Right lobe of liver (tissue), 6 donors: ENCODE results near the gene AKNA. TPM values are rescaled to one million over a fixed set of nuclear protein-coding genes. Genes with fewer than 3 reads are reported as not detected.

Experiments
- ATAC-seq, 4 donors: fragments of 200-7000 bp; cut with Tn5 transposase; one replicate each; pipeline ENCODE4 v1.9.1; 2020; ENCODE audit warnings: mild to moderate bottlenecking in 4 of 4, moderate library complexity in 4 of 4
- DNase-seq, 3 donors: peaks; one replicate each; pipeline ENCODE4 v3.0.0-alpha.2; 2020
- H3K27ac ChIP-seq, 3 donors: fragments of 200-600 bp; one replicate each; pipeline ENCODE4 v1.8.0; 2022
- H3K27me3 ChIP-seq, 2 donors: fragments of 200-600 bp; one replicate each; pipeline ENCODE4 v1.8.0; 2022
- H3K36me3 ChIP-seq, 4 donors: fragments of 200-600 bp; sonication (generic) in 1 of 4; one replicate each; pipeline versions ENCODE4 v1.5.1 to v1.8.0; 2017 to 2022; ENCODE audit warnings: control low read depth in 1 of 4
- H3K4me1 ChIP-seq, 4 donors: fragments of 200-600 bp; sonication (generic) in 1 of 4; one replicate each; pipeline versions ENCODE4 v1.5.1 to v1.8.0; 2017 to 2022; ENCODE audit warnings: control low read depth in 1 of 4
- H3K4me3 ChIP-seq, 3 donors: fragments of 200-600 bp; one replicate each; pipeline ENCODE4 v1.8.0; 2022
- H3K9me3 ChIP-seq, 4 donors: fragments of 200-600 bp; sonication (generic) in 1 of 4; one replicate each; pipeline versions ENCODE4 v1.5.1 to v1.8.0; 2017 to 2022; ENCODE audit warnings: control low read depth in 1 of 4
- CTCF ChIP-seq, 4 donors: fragments of 200-600 bp in 3 of 4; fragments of 450-650 bp in 1 of 4; IDR thresholded peaks; one replicate each; pipeline versions ENCODE4 v1.5.1 to v1.8.0; 2016 to 2022; ENCODE audit warnings: antibody characterized with exemption in 4 of 4, mild to moderate bottlenecking in 2 of 4
- POLR2A ChIP-seq: fragments of 450-650 bp; IDR thresholded peaks from one replicate; pipeline ENCODE4 v1.6.1; 2017; ENCODE audit warnings: antibody characterized with exemption, mild to moderate bottlenecking
- WGBS: methylation state at CpG from one replicate; pipeline ENCODE4 v1.1.6; 2018; ENCODE audit warnings: low coverage, low lambda C conversion rate; ENCODE audit not compliant: insufficient coverage; ENCODE audit errors: missing lambda C conversion rate; 5-methylcytosine and 5-hydroxymethylcytosine counted together
- intact Hi-C, 2 donors: fragments of 100-400 bp; cut with DNase I; formaldehyde crosslinking; loops; one replicate each; pipeline versions ENCODE4 v1.11.2 to v1.14.1; 2022
- total RNA-seq, 6 experiments: library from RNA; depleted of rRNA in 2 of 6; stranded (reverse); fragments of >200 nt in 2 of 6; fragmentation: NEBNext Ultra II Directional in 3 of 6; extraction: Animal tissue kit (Norgen Biotek cat#: 25700) in 3 of 6; gene quantifications; one replicate each; pipeline versions ENCODE4 v1.1.0 to v1.2.4, GENCODE V29; 2016 to 2023
- donor health status: DM: no; HTN: yes; CAD: no.
- donor health status: DM: no; HTN: no; CAD: no.
- donor health status: DM: no; HTN: no; CAD: no.
- donor health status: DM: no; HTN: yes; CAD: no.
- donor health status: DM: no; HTN: yes; CAD: no.

Gene AKNA
- total RNA-seq, 6 experiments from 2014 or later: 4.7 to 15.1 (median 9.8) TPM

- H3K4me1 ChIP-seq: peaks cover 0 to 40% (median 20%) of the 10 kb centered on the region in 4 donors
- H3K27me3 ChIP-seq: no peaks in the 10 kb centered on the region
- no peak for DNase-seq
- H3K36me3 ChIP-seq: peaks cover 0 to 29% (median 6%) of the 10 kb centered on the region in 4 donors
- 27% methylated on average over 10 of the region's 10 CpGs for WGBS
- no peaks in the 10 kb centered on the region for H3K9me3 ChIP-seq
- intact Hi-C loops: no loop called here
- peak overlapping the region; percentile 34 to 82 (median 54) for H3K27ac ChIP-seq
- TF ChIP-seq CTCF (IDR thresholded peaks at IDR 0.05): no peak
- TF ChIP-seq POLR2A: peak; percentile 6
- H3K4me3 ChIP-seq: no peak overlapping the region
- ATAC-seq: peak; percentile 3 to 27 (median 11)
Measured at GRCh38 chr9:114366334-114367128, 21.3 kb downstream of the AKNA start.

DNA sequence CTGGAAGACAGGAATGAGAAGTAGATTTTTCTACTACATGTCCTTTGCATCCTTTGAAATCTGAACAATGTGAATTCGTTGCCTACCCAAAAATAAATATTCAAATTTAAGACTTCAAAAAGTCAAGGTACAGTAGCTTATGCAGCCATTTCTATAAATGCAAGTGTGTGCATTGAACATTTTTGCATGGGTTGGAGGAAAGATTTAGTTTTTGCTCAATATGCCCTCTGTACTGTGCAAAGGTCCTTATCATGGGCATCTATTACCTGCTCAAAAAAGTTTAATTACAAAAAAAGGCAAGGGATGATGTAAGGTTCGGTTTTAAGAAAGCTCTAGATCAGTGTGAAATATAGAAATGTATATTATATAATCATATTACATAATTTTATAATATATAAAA lies 22.6 kb downstream of the AKNA start:
- Histone ChIP-seq H3K9me3 (no peaks in the 10 kb centered on the region), H3K27ac (peak overlapping the region in 2 of 3 donors; percentile 54 to 82), H3K4me3 (no peak overlapping the region), H3K4me1 (peaks cover 0 to 40% (median 20%) of the 10 kb centered on the region in 4 donors), H3K27me3 (no peaks in the 10 kb centered on the region), H3K36me3 (peaks cover 0 to 42% (median 12%) of the 10 kb centered on the region in 4 donors)
- DNase-seq: no peak
- ATAC-seq: peak; percentile 39 to 65 (median 50)
- intact Hi-C loops: no loop called here
- no peak for TF ChIP-seq POLR2A
- no peak for TF ChIP-seq CTCF (IDR thresholded peaks at IDR 0.05)
- 42% methylated on average over 2 of the region's 2 CpGs for WGBS

DNA sequence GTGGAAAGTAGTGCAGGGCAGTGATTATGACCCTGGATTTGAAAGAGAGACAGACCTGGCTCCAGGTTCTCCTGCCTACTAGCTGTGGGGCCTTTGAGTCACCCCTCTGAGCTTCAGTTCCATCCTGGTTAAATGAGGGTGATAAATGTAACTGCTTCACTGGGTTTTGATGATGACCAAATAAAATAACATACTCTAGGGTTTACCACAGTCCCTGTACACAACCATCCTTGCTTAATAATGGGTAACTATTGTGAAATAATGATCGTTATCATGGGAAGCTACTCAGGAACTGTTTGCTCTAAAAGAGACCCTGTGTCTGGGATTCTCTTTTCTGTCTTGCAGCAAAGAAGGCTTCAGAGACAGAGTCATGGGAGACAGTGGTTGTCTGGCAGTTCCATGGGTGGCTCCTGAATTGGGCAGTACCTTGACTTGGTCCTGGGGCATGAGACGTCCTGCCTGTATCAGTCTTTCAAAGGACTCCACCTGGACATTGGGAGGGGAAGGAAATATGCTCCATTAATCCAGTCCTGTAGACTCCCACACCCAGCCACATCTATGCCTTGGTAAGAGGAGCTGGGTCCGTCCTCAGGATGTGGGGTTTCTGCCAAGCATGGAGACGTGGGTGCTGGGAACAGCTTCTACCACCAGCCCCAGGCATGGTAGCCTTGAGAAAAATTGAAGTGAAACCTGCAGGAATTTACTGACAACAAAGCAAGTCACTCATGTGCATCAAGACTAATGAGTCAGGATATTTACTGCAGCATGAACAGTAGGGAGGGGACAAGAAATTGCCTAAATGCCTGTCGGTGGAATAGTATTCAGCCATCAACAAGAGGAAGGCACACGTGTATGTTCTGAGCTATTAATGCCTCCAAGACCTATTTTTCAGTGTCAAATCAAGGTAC lies 23.4 kb downstream of the AKNA start:
- ATAC-seq (peak; percentile 71 to 80 (median 77)), DNase-seq (no peak)
- Histone ChIP-seq H3K36me3 (peaks cover 0 to 50% (median 16%) of the 10 kb centered on the region in 4 donors), H3K27ac (peak overlapping the region; percentile 54 to 82 (median 55)), H3K27me3 (no peaks in the 10 kb centered on the region), H3K9me3 (no peaks in the 10 kb centered on the region), H3K4me3 (no peak overlapping the region), H3K4me1 (peaks cover 0 to 40% (median 20%) of the 10 kb centered on the region in 4 donors)
- WGBS: 27% methylated on average over 6 of the region's 6 CpGs
- no peak for TF ChIP-seq POLR2A
- TF ChIP-seq CTCF (IDR thresholded peaks at IDR 0.05): no peak
- intact Hi-C loops: no loop called here

- WGBS: 33% methylated on average over 1 of the region's 2 CpGs
- Histone ChIP-seq H3K27ac (peak overlapping the region; percentile 22 to 82 (median 55)), H3K36me3 (peaks cover 0 to 58% (median 21%) of the 10 kb centered on the region in 4 donors)
Measured at GRCh38 chr9:114363424-114363823, 24.4 kb downstream of the AKNA start.

More at GRCh38 chr9:114363424-114363823, 24.4 kb downstream of the AKNA start:
- DNase-seq: no peak
- Histone ChIP-seq H3K27me3 (no peaks in the 10 kb centered on the region), H3K4me1 (peaks cover 0 to 34% (median 20%) of the 10 kb centered on the region in 4 donors), H3K4me3 (no peak overlapping the region), H3K9me3 (no peaks in the 10 kb centered on the region)
- intact Hi-C loops: no loop called here
- ATAC-seq: no peak
- TF ChIP-seq POLR2A (no peak), CTCF (IDR thresholded peaks at IDR 0.05) (no peak)
